ENCODE results near the gene SDE2.
"Not testable (repeated sequence)": the region's sequence is repeated elsewhere in the genome, so short reads cannot be mapped to it uniquely, and the experiment has no call there.

Gene SDE2

GRCh38 chr1:225943582-225943981 is 55.6 kb downstream of the SDE2 start:
- ChIA-PET POLR2A (no interaction called here), CTCF (interaction anchor here (2.5 kb wide), 1 partner anchor 32 kb away, joined by 9 read pairs; no protein-coding TSS in a partner anchor)
- TF ChIP-seq, protein P1, sequence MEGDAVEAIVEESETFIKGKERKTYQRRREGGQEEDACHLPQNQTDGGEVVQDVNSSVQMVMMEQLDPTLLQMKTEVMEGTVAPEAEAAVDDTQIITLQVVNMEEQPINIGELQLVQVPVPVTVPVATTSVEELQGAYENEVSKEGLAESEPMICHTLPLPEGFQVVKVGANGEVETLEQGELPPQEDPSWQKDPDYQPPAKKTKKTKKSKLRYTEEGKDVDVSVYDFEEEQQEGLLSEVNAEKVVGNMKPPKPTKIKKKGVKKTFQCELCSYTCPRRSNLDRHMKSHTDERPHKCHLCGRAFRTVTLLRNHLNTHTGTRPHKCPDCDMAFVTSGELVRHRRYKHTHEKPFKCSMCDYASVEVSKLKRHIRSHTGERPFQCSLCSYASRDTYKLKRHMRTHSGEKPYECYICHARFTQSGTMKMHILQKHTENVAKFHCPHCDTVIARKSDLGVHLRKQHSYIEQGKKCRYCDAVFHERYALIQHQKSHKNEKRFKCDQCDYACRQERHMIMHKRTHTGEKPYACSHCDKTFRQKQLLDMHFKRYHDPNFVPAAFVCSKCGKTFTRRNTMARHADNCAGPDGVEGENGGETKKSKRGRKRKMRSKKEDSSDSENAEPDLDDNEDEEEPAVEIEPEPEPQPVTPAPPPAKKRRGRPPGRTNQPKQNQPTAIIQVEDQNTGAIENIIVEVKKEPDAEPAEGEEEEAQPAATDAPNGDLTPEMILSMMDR (IDR thresholded peaks at IDR 0.05; ENCODE audit: insufficient read depth, low read length, missing control alignments) = no peak
- no peak overlapping the region for H3K4me3 ChIP-seq (ENCODE audit: low read depth, low read length)
- DNase-seq (ENCODE audit: low read depth, low spot score) = no peak

- no peak overlapping the region for H3K4me3 ChIP-seq (ENCODE audit: low read depth, low read length)
- ChIA-PET CTCF (interaction anchor here (2.4 kb wide), 1 partner anchor 31 kb away, joined by 6 read pairs; no protein-coding TSS in a partner anchor), POLR2A (no interaction called here)
- TF ChIP-seq, protein P1 (IDR thresholded peaks at IDR 0.05; ENCODE audit: insufficient read depth, low read length, missing control alignments) = no peak
- no peak for DNase-seq (ENCODE audit: low read depth, low spot score)
Measured at GRCh38 chr1:225942574-225942973, 56.6 kb downstream of the SDE2 start.

- ChIA-PET CTCF (interaction anchor here (0.9 to 2.4 kb wide), 2 partner anchors 31 to 33 kb away, joined by 3 to 6 read pairs; no protein-coding TSS in a partner anchor), POLR2A (no interaction called here)
- TF ChIP-seq, protein P1 (IDR thresholded peaks at IDR 0.05; ENCODE audit: insufficient read depth, low read length, missing control alignments) = no peak
- no peak for DNase-seq (ENCODE audit: low read depth, low spot score)
- H3K4me3 ChIP-seq (ENCODE audit: low read depth, low read length) = no peak overlapping the region
Measured at GRCh38 chr1:225941942-225942222, 57.3 kb downstream of the SDE2 start.

DNA sequence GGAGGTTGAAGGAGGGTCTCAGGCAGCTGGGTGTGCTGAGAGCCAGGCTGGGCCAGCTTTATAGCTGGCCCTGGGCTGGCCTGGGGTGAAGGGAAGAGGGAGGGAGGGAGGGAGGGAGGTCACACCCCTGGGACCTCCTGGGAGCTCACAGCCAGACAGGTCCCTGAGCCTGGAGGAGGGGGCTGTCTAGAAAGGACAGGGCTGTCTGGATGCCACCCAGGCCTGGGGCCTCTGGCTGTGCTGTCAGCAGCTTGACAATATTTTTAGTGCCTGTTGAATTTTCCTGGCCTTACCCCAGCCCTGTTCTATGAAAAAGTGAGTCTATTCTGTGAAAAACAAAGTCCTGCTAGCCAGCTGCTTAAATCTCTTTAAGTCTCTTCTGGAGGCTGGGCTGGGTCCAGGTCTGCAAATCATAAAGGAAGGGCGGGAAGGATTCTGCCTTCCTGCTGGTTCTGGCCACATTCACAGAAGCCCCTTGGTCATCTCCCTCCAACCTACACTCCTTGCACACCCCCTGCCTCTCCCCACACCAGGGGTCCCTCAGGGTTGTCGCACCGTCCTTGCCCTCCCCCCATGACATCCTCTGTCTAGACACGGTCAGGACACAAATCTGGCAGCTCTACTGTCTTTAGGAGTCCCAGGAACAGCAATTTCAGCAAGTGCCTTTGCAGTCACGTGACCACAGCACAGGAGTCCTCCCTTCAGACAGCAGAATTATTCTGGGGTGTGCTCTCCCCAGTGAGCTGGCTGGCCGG is 57.8 kb downstream of the SDE2 start, which contains the start of gene LEFTY2:
Gene LEFTY2, minus strand, starts transcription at position 34 of the 755 bp plus-strand sequence. CDS start 80 bp downstream, outside the sequence.
- POLR2A ChIA-PET = no interaction called here
- CTCF ChIA-PET = interaction anchor here (0.9 to 2.4 kb wide), 2 partner anchors 30 to 34 kb away, joined by 3 to 6 read pairs; no protein-coding TSS in a partner anchor
- TF ChIP-seq, protein P1 (IDR thresholded peaks at IDR 0.05; ENCODE audit: insufficient read depth, low read length, missing control alignments) = no peak
- no peak within 1 kb of the TSS for H3K4me3 ChIP-seq (ENCODE audit: low read depth, low read length)
- DNase-seq (ENCODE audit: low read depth, low spot score) = no peak

DNA sequence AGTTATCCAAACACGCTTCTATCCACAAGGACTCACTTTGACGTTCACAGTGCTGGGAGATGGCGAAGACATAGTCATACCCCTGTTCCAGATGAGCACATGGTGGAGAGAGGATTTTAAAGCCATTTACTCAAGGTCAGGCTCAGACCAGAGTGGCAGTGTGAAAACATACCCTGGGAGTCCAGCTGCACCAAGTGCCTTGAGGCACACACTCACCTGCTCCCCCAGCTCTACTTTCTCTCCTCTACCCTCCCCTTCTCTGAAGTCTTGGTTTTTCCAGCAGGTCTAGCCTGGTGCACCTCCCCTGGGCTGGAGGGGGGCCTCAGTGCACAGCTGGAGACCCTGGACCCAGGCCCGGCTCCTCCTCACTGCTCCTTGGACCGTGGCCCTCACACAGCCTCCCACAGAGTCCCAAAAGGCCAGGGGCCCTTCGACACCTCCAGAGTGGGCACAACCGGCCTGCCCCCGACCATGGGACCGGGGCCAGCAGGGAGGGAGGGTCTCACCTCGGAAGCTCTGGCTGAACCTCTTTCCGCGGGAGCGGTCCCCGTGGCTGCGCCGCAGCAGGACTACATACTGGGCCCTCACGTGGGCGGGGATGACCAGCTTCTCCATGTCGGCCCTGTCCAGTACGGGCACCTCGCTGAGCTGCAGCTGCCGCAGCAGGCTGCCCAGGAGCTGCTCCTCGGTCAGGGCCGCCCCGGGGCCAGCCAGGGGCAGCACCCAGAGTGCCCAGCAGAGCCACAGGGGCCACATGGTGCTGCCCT is 58.6 kb downstream of the SDE2 start:
- TF ChIP-seq, protein P1 (IDR thresholded peaks at IDR 0.05; ENCODE audit: insufficient read depth, low read length, missing control alignments) = no peak
- ChIA-PET CTCF (interaction anchor here (0.9 to 2.4 kb wide), 2 partner anchors 29 to 35 kb away, joined by 3 to 6 read pairs; no protein-coding TSS in a partner anchor), POLR2A (interaction anchor here (0.8 kb wide), 1 partner anchor 18 kb away, joined by 3 read pairs; no protein-coding TSS in a partner anchor)
- H3K4me3 ChIP-seq (ENCODE audit: low read depth, low read length) = no peak overlapping the region
- DNase-seq (ENCODE audit: low read depth, low spot score) = no peak

DNA sequence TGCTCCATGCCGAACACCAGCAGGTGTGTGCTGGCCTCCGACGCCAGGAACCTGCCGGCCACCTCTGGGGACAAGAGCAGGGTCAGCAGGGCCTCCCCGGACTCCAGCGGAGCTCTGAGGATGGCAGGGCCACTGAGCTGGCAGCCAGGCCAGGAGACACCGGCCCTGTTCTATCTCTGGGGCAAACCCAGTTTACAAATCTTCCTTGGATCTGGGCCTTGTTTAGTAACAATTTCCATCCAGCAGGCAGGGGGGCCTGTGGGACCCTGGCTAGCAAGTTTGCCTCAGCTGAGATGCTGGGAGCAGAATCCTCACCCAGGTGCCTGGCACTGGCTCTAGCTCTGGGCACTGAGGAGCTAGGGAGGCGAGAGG is 59.2 kb downstream of the SDE2 start:
- CTCF ChIA-PET; DNase-seq (ENCODE audit: low read depth, low spot score); H3K4me3 ChIP-seq (ENCODE audit: low read depth, low read length): not testable (repeated sequence)
- POLR2A ChIA-PET = interaction anchor here (0.8 kb wide), 1 partner anchor 18 kb away, joined by 3 read pairs; no protein-coding TSS in a partner anchor

DNA sequence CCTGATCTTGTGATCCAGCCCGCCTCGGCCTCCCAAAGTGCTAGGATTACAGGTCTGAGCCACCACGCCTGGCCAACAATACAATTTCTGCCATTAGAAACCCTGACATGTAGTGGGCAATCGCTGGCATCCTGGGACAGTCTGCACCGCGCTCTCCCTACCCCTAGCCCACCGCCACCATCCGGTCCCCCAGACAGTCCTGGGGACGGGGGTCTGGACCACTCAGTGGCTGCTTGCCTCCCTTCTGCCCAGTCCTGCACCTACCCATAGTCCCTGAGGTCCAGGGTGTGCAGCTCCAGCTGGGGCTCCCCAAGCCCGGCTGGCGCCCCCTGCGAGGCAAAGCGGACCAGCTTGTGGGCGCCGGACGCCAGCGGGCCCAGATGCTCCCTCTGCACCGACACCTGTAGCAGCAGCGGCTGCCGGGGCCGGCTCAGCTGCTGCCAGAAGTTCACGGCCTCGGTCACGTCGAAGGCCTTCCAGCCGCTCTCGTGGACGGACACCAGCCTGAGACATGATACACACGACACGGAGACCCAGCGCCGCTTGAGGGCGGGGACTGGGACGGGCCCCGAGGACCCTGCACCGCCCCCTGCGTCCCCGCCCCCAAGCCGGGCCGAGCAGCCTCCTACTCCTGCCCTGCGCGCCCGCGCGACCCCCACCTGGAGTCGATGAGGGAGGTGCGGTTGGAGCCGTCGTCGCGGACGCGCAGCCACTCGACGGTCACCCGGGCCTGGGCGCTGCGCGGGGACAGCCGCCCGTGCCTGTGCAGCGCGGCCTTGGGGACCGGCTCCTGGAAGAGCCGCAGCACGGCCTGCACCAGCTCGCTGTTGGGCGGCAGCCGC is 59.8 kb downstream of the SDE2 start:
- DNase-seq (ENCODE audit: low read depth, low spot score); POLR2A ChIA-PET; H3K4me3 ChIP-seq (ENCODE audit: low read depth, low read length): not testable (repeated sequence)
- CTCF ChIA-PET = interaction anchor here (1.1 kb wide), 1 partner anchor 128 kb away, joined by 3 read pairs; no protein-coding TSS in a partner anchor

All from AG04449 (cell line).